Measurements from ENCODE around the gene SFSWAP. TPM values are rescaled to one million over a fixed set of nuclear protein-coding genes. Genes with fewer than 3 reads are reported as not detected.

The SFSWAP gene
- total and polyA plus RNA-seq, 3 donors from 2014 or later, result 37.7 to 68.4 (median 62.4) TPM

GRCh38 chr12:131793243-131794022 lies 82.5 kb downstream of the SFSWAP start:
- 85 to 90% methylated on average over 19 of the region's 19 CpGs for WGBS, 2 donors
- Histone ChIP-seq H3K27me3 (no peaks in the 10 kb centered on the region), H3K4me1 (peaks cover 7% of the 10 kb centered on the region), H3K4me3 (no peak overlapping the region), H3K27ac (no peak overlapping the region), H3K9me3 (no peaks in the 10 kb centered on the region), H3K36me3 (ENCODE audit: low read depth, missing control alignments) (no peaks in the 10 kb centered on the region)
- intact Hi-C loops (cut with DNase I; ENCODE audit: low total_unique reads), result no loop called here
- DNase-seq, result no peak
- TF ChIP-seq CTCF (IDR thresholded peaks at IDR 0.05), result no peak
- TF ChIP-seq POLR2A (IDR thresholded peaks at IDR 0.05), result no peak

DNA sequence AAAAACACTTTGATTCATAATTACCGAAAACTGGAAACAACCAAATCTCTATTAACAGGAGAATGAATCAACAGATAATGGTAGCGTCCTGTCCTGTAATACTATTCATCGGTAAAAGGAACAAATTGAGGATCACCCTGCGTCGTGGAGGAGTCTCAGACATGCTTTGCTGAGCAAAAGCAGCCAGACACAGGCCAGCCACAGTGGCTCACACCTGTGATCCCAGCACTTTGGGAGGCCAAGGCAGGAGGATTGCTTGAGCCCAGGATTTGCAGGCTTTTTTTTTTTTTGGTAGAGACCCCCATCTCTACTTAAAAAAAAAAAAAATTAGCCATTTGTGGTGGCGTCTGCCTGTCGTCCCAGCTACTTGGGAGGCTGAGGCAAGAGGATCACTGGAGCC lies 83.2 kb downstream of the SFSWAP start:
- 91 to 93% methylated on average over 7 of the region's 7 CpGs for WGBS, 2 donors
- intact Hi-C loops (cut with DNase I; ENCODE audit: low total_unique reads), result no loop called here
- Histone ChIP-seq H3K4me3 (no peak overlapping the region), H3K4me1 (peaks cover 6% of the 10 kb centered on the region), H3K27me3 (no peaks in the 10 kb centered on the region), H3K27ac (no peak overlapping the region), H3K36me3 (ENCODE audit: low read depth, missing control alignments) (no peaks in the 10 kb centered on the region), H3K9me3 (no peaks in the 10 kb centered on the region)
- no peak for TF ChIP-seq CTCF (IDR thresholded peaks at IDR 0.05)
- no peak for TF ChIP-seq POLR2A (IDR thresholded peaks at IDR 0.05)
- DNase-seq, result no peak

GRCh38 chr12:131794573-131794972 lies 83.7 kb downstream of the SFSWAP start:
- no peak for DNase-seq
- TF ChIP-seq CTCF (IDR thresholded peaks at IDR 0.05), result no peak
- TF ChIP-seq POLR2A (IDR thresholded peaks at IDR 0.05), result no peak
- no peaks in the 10 kb centered on the region for H3K27me3 ChIP-seq
- intact Hi-C loops (cut with DNase I; ENCODE audit: low total_unique reads), result no loop called here
- H3K36me3 ChIP-seq (ENCODE audit: low read depth, missing control alignments), result no peaks in the 10 kb centered on the region
- H3K4me3 ChIP-seq, result no peak overlapping the region
- H3K9me3 ChIP-seq, result no peaks in the 10 kb centered on the region
- 83 to 90% methylated on average over 10 of the region's 10 CpGs for WGBS, 2 donors
- H3K4me1 ChIP-seq, result peaks cover 1% of the 10 kb centered on the region
- no peak overlapping the region for H3K27ac ChIP-seq

GRCh38 chr12:131795064-131795463 lies 84.2 kb downstream of the SFSWAP start:
- no peak overlapping the region for H3K27ac ChIP-seq
- TF ChIP-seq POLR2A (IDR thresholded peaks at IDR 0.05), result no peak
- no peak for TF ChIP-seq CTCF (IDR thresholded peaks at IDR 0.05)
- WGBS, 2 donors, result 86 to 90% methylated on average over 3 to 14 of the region's 14 CpGs
- H3K4me3 ChIP-seq, result no peak overlapping the region
- H3K9me3 ChIP-seq, result no peaks in the 10 kb centered on the region
- no peaks in the 10 kb centered on the region for H3K4me1 ChIP-seq
- intact Hi-C loops (cut with DNase I; ENCODE audit: low total_unique reads), result no loop called here
- no peak for DNase-seq
- no peaks in the 10 kb centered on the region for H3K36me3 ChIP-seq (ENCODE audit: low read depth, missing control alignments)
- H3K27me3 ChIP-seq, result no peaks in the 10 kb centered on the region

All from testis (tissue), 3 donors.